Hepatocyte (in vitro differentiated cells): ENCODE measurements around the gene FNDC11. TPM values are rescaled to one million over a fixed set of nuclear protein-coding genes. Genes with fewer than 3 reads are reported as not detected.

Experiments
- DNase-seq: peaks from one replicate; pipeline ENCODE4 v3.0.0-alpha.2; 2016; ENCODE audit warnings: low spot score
- H2AFZ ChIP-seq: fragments of 200-600 bp; sonication (generic); 2 replicates; pipeline ENCODE4 v1.6.0; 2016; ENCODE audit warnings: antibody characterized with exemption, mild to moderate bottlenecking
- H3K27ac ChIP-seq: fragments of 200-600 bp; sonication (generic); 2 replicates; pipeline ENCODE4 v1.5.1; 2016; ENCODE audit warnings: mild to moderate bottlenecking
- H3K27me3 ChIP-seq: fragments of 200-600 bp; sonication (generic); 2 replicates; pipeline ENCODE4 v1.6.1; 2016
- H3K36me3 ChIP-seq: fragments of 200-600 bp; sonication (generic); replicated peaks from 2 replicates; pipeline ENCODE4 v1.5.1; 2016; ENCODE audit warnings: low read depth; ENCODE audit not compliant: insufficient read depth
- H3K4me1 ChIP-seq: fragments of 200-600 bp; sonication (generic); 2 replicates; pipeline ENCODE4 v1.5.1; 2016; ENCODE audit warnings: mild to moderate bottlenecking, moderate library complexity; ENCODE audit not compliant: insufficient read depth
- H3K4me2 ChIP-seq: fragments of 200-600 bp; sonication (generic); 2 replicates; pipeline ENCODE4 v1.6.0; 2016
- H3K4me3 ChIP-seq: fragments of 200-600 bp; sonication (generic); 2 replicates; pipeline ENCODE4 v1.5.1; 2016; ENCODE audit warnings: mild to moderate bottlenecking
- H3K79me2 ChIP-seq: fragments of 200-600 bp; sonication (generic); 2 replicates; pipeline ENCODE4 v1.6.0; 2017; ENCODE audit warnings: mild to moderate bottlenecking
- H3K9me2 ChIP-seq: fragments of 200-600 bp; sonication (generic); replicated peaks from 2 replicates; pipeline ENCODE4 v1.6.0; 2017; ENCODE audit warnings: mild to moderate bottlenecking; ENCODE audit not compliant: insufficient read depth
- H3K9me3 ChIP-seq: fragments of 200-600 bp; sonication (generic); 2 replicates; pipeline ENCODE4 v1.5.1; 2016; ENCODE audit warnings: low read depth, mild to moderate bottlenecking
- H4K20me1 ChIP-seq: fragments of 200-600 bp; sonication (generic); 2 replicates; pipeline ENCODE4 v1.6.0; 2016; ENCODE audit warnings: mild to moderate bottlenecking; ENCODE audit not compliant: insufficient read depth, poor library complexity, severe bottlenecking
- EZH2 ChIP-seq: fragments of 200-600 bp; sonication (generic); IDR thresholded peaks from 2 replicates; pipeline ENCODE4 v1.6.1; 2016; ENCODE audit warnings: antibody characterized with exemption, mild to moderate bottlenecking, borderline replicate concordance
- EZH2phosphoT487 ChIP-seq: fragments of 200-600 bp; sonication (generic); IDR thresholded peaks from one replicate; pipeline ENCODE4 v1.6.1; 2018; ENCODE audit warnings: antibody characterized with exemption, mild to moderate bottlenecking, low read depth, moderate library complexity; ENCODE audit not compliant: unreplicated experiment, severe bottlenecking
- WGBS: methylation state at CpG from one replicate; pipeline ENCODE4 v1.1.6; 2016; ENCODE audit warnings: low lambda C conversion rate; ENCODE audit errors: missing lambda C conversion rate; 5-methylcytosine and 5-hydroxymethylcytosine counted together
- polyA plus RNA-seq: library from polyadenylated mRNA; unstranded; fragments of >200 nt; fragmentation: Nextera tagmentation; extraction: Ambion mirVana; gene quantifications from 2 replicates; pipeline ENCODE4 v1.2.1, GENCODE V29; 2016
- total RNA-seq: library from RNA; depleted of rRNA; stranded (reverse); fragments of >200 nt; gene quantifications from 2 replicates; pipeline ENCODE4 v1.2.3, GENCODE V29; 2014
- TF ChIP-seq, protein P1 (sequence below): fragments of 200-600 bp; sonication (generic); IDR thresholded peaks from 2 replicates; pipeline ENCODE4 v1.5.1; 2016; ENCODE audit warnings: antibody characterized with exemption, mild to moderate bottlenecking; ENCODE audit not compliant: poor library complexity

The FNDC11 gene
- total and polyA plus RNA-seq, 2 experiments from 2014 or later, result 0.57 to 0.79 TPM

DNA sequence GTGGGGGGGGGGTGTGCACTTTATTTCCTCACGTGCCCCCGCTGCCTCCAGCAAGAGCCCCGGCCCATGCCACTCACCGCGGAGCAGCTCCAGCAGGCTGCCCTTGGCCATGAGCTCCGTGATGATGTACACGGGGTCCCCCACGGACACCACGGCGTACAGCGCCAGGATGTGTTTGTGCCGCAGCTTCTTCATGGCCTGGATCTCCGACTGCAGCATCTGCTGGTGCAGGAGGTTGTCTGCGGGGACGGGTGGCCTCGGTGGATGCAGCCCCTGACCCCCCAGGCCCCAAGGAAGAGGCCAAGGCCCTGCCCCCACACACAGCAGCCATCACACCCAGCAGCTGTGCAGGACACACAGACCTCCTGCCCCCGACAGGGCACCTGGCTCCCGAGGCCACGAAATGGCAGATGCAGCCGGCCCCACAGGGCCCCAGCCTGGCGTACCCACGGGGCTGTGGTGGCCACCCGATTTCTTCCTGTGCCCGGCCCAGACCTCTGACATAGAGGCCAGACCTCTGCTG, 21.4 kb upstream of the FNDC11 start:
- H3K9me2 ChIP-seq, result no peaks in the 10 kb centered on the region
- no peak for DNase-seq
- H3K4me3 ChIP-seq, result no peak overlapping the region
- no peaks in the 10 kb centered on the region for H4K20me1 ChIP-seq
- H2AFZ ChIP-seq, result no peak overlapping the region
- no peak overlapping the region for H3K4me2 ChIP-seq
- no peak overlapping the region for H3K27ac ChIP-seq
- no peaks in the 10 kb centered on the region for H3K36me3 ChIP-seq
- H3K27me3 ChIP-seq, result no peaks in the 10 kb centered on the region
- H3K9me3 ChIP-seq, result no peaks in the 10 kb centered on the region
- H3K79me2 ChIP-seq, result no peaks in the 10 kb centered on the region
- TF ChIP-seq, protein P1, sequence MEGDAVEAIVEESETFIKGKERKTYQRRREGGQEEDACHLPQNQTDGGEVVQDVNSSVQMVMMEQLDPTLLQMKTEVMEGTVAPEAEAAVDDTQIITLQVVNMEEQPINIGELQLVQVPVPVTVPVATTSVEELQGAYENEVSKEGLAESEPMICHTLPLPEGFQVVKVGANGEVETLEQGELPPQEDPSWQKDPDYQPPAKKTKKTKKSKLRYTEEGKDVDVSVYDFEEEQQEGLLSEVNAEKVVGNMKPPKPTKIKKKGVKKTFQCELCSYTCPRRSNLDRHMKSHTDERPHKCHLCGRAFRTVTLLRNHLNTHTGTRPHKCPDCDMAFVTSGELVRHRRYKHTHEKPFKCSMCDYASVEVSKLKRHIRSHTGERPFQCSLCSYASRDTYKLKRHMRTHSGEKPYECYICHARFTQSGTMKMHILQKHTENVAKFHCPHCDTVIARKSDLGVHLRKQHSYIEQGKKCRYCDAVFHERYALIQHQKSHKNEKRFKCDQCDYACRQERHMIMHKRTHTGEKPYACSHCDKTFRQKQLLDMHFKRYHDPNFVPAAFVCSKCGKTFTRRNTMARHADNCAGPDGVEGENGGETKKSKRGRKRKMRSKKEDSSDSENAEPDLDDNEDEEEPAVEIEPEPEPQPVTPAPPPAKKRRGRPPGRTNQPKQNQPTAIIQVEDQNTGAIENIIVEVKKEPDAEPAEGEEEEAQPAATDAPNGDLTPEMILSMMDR, result no peak
- TF ChIP-seq EZH2, result no peak
- TF ChIP-seq EZH2phosphoT487, result no peak
- 94% methylated on average over 23 of the region's 24 CpGs for WGBS
- H3K4me1 ChIP-seq, result no peaks in the 10 kb centered on the region

DNA sequence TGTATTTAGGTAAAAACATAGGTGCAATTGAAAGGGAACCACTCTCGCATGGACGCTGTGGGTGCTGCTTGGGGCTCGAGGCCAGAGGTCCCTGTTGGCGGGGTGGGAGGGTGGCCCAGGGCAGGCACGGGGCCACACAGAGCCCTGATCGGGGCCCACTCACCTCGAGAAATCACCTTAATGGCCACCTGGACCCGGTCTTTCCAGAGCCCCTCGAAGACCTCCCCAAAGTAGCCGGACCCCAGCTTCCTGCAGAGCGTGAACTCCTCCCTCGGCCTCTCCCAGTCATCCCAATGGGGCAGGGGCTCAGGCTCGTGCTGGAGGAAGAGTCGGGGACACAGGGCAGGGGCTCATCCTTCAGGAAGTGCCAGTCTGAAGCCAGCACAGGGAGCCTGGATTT, 20.6 kb upstream of the FNDC11 start:
- 82% methylated on average over 14 of the region's 14 CpGs for WGBS
- peaks cover 3% of the 10 kb centered on the region for H3K4me1 ChIP-seq
- H3K27me3 ChIP-seq, result no peaks in the 10 kb centered on the region
- no peak overlapping the region for H2AFZ ChIP-seq
- no peak overlapping the region for H3K4me3 ChIP-seq
- H3K9me2 ChIP-seq, result no peaks in the 10 kb centered on the region
- H3K36me3 ChIP-seq, result no peaks in the 10 kb centered on the region
- no peak overlapping the region for H3K4me2 ChIP-seq
- DNase-seq, result no peak
- no peaks in the 10 kb centered on the region for H3K9me3 ChIP-seq
- no peaks in the 10 kb centered on the region for H3K79me2 ChIP-seq
- TF ChIP-seq EZH2 (no peak), EZH2phosphoT487 (no peak)
- TF ChIP-seq, protein P1, result no peak
- no peak overlapping the region for H3K27ac ChIP-seq
- no peaks in the 10 kb centered on the region for H4K20me1 ChIP-seq

DNA sequence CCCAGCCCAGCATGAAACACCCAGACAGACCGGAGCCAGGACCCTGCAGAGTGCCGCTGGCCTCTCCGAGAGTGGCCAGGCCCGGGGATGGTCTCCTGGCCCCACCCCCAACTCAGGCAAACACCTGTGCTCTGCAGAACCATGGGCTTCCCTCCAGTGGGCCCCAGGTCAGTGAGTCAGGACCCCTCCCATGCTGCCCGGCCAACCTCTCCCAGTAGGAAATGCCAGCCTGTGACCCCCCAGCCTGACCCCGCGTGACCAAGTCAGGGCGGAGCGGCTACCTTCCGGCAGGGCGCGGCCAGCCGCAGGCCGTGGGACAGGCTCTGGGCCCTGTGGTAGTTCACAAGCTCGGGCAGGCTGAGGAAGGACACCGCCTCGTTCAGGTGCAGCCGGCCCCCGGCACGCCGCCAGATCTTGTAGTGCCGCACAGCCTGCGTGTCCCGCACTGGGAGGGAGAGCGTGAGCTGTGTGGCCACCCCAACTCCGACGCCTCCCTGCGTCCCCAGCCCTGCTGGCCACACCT, 20.0 kb upstream of the FNDC11 start:
- DNase-seq, result no peak
- H3K4me3 ChIP-seq, result no peak overlapping the region
- TF ChIP-seq EZH2 (no peak), EZH2phosphoT487 (no peak)
- TF ChIP-seq, protein P1, result no peak
- H3K27me3 ChIP-seq, result no peaks in the 10 kb centered on the region
- no peaks in the 10 kb centered on the region for H3K79me2 ChIP-seq
- no peak overlapping the region for H3K4me2 ChIP-seq
- no peaks in the 10 kb centered on the region for H3K9me2 ChIP-seq
- no peak overlapping the region for H2AFZ ChIP-seq
- H4K20me1 ChIP-seq, result no peaks in the 10 kb centered on the region
- no peaks in the 10 kb centered on the region for H3K9me3 ChIP-seq
- H3K27ac ChIP-seq, result no peak overlapping the region
- peaks cover 3% of the 10 kb centered on the region for H3K4me1 ChIP-seq
- no peaks in the 10 kb centered on the region for H3K36me3 ChIP-seq
- WGBS, result 76% methylated on average over 26 of the region's 28 CpGs
